MM.1S (cell line): Measurements from ENCODE around the gene SUCO.

Experiments
- DNase-seq: peaks from one replicate; pipeline ENCODE4 v3.0.0-alpha.2; 2015
- H2AFZ ChIP-seq: fragments of 300-600 bp; sonication (generic); 2 replicates; pipeline ENCODE4 v1.6.0; 2016; ENCODE audit warnings: antibody characterized with exemption, low read length
- H3F3A ChIP-seq: fragments of 300-600 bp; sonication (generic); 2 replicates; pipeline ENCODE4 v1.6.1; 2016; ENCODE audit warnings: mild to moderate bottlenecking, antibody characterized with exemption, low read length, moderate library complexity, mixed read lengths; ENCODE audit not compliant: insufficient read depth
- H3K27ac ChIP-seq: fragments of 300-600 bp; sonication (generic); 2 replicates; pipeline ENCODE4 v1.5.1; 2016; ENCODE audit warnings: mild to moderate bottlenecking, low read length
- H3K27me3 ChIP-seq: fragments of 300-600 bp; sonication (generic); replicated peaks from 2 replicates; pipeline ENCODE4 v1.6.0; 2016; ENCODE audit warnings: low read length; ENCODE audit not compliant: insufficient read depth
- H3K36me3 ChIP-seq: fragments of 300-600 bp; sonication (generic); replicated peaks from 2 replicates; pipeline ENCODE4 v1.6.1; 2016; ENCODE audit warnings: mild to moderate bottlenecking, low read length, mixed read lengths; ENCODE audit not compliant: insufficient read depth
- H3K4me1 ChIP-seq: fragments of 300-600 bp; sonication (generic); 2 replicates; pipeline ENCODE4 v1.6.1; 2016; ENCODE audit warnings: low read length, mixed read lengths
- H3K4me2 ChIP-seq: fragments of 300-600 bp; sonication (generic); 2 replicates; pipeline ENCODE4 v1.6.0; 2016; ENCODE audit warnings: low read depth, low read length
- H3K4me3 ChIP-seq: fragments of 300-600 bp; sonication (generic); 2 replicates; pipeline ENCODE4 v1.5.1; 2016; ENCODE audit warnings: low read length, mixed read lengths
- H3K79me2 ChIP-seq: fragments of 300-600 bp; sonication (generic); 2 replicates; pipeline ENCODE4 v1.6.1; 2016; ENCODE audit warnings: mixed run types, low read length, mixed read lengths
- H3K9ac ChIP-seq: fragments of 300-600 bp; sonication (generic); 2 replicates; pipeline ENCODE4 v1.6.1; 2016; ENCODE audit warnings: low read length, mixed read lengths
- H3K9me2 ChIP-seq: fragments of 300-600 bp; sonication (generic); replicated peaks from 2 replicates; pipeline ENCODE4 v1.6.1; 2016; ENCODE audit warnings: mild to moderate bottlenecking, low read length, mixed read lengths; ENCODE audit not compliant: insufficient read depth
- H3K9me3 ChIP-seq: fragments of 300-600 bp; sonication (generic); replicated peaks from 2 replicates; pipeline ENCODE4 v1.6.1; 2016; ENCODE audit warnings: mild to moderate bottlenecking, low read length, mixed read lengths; ENCODE audit not compliant: insufficient read depth
- H4K20me1 ChIP-seq: fragments of 300-600 bp; sonication (generic); 2 replicates; pipeline ENCODE4 v1.6.1; 2016; ENCODE audit warnings: mild to moderate bottlenecking, low read length, moderate library complexity, mixed read lengths; ENCODE audit not compliant: insufficient read depth
- EZH2 ChIP-seq: fragments of 300-600 bp; sonication (generic); optimal IDR thresholded peaks from 2 replicates; pipeline ENCODE3; 2017; ENCODE audit warnings: low read depth, mild to moderate bottlenecking, antibody characterized with exemption, low read length, mixed read lengths
- EZH2phosphoT487 ChIP-seq: fragments of 300-600 bp; sonication (generic); IDR thresholded peaks from 2 replicates; pipeline ENCODE4 v1.6.1; 2018; ENCODE audit warnings: antibody characterized with exemption, low read length
- TF ChIP-seq, protein P1 (sequence below): fragments of 300-600 bp; sonication (generic); IDR thresholded peaks from 2 replicates; pipeline ENCODE4 v1.5.1; 2016; ENCODE audit warnings: antibody characterized with exemption, low read length, mixed read lengths

The SUCO gene

DNA sequence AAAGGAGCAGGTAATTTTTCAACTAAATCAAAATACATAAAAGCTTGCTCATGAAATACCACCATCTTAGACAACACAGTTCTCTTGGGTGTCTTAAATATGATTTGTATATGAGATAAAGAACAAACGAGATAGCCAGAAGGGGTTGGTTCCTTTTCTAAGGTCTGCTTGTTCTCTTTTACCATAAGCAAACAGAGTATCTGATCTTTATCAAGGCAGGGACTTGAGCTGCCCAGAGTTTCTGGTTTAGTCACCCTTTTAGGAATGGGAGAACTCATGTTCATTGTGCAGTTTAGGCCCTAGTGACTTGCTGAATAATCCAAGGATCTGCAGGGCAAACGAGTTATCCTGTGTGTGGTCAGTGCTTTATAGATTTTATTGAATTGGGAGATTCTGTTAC is 3.0 kb upstream of the SUCO start:
- no peak overlapping the region for H3K9ac ChIP-seq
- H3K4me3 ChIP-seq: no peak overlapping the region
- H3K4me1 ChIP-seq: peaks cover 15% of the 10 kb centered on the region
- H3F3A ChIP-seq: peaks cover 16% of the 10 kb centered on the region; the same call in 1 of the 2 replicates
- H2AFZ ChIP-seq: no peak overlapping the region
- H3K36me3 ChIP-seq: no peaks in the 10 kb centered on the region
- DNase-seq: no peak
- H3K9me3 ChIP-seq: no peaks in the 10 kb centered on the region
- no peak for TF ChIP-seq EZH2
- no peak overlapping the region for H3K27ac ChIP-seq
- peaks cover 17% of the 10 kb centered on the region for H3K79me2 ChIP-seq
- no peaks in the 10 kb centered on the region for H3K9me2 ChIP-seq
- H3K4me2 ChIP-seq: no peak overlapping the region
- no peaks in the 10 kb centered on the region for H4K20me1 ChIP-seq
- H3K27me3 ChIP-seq: no peaks in the 10 kb centered on the region

DNA sequence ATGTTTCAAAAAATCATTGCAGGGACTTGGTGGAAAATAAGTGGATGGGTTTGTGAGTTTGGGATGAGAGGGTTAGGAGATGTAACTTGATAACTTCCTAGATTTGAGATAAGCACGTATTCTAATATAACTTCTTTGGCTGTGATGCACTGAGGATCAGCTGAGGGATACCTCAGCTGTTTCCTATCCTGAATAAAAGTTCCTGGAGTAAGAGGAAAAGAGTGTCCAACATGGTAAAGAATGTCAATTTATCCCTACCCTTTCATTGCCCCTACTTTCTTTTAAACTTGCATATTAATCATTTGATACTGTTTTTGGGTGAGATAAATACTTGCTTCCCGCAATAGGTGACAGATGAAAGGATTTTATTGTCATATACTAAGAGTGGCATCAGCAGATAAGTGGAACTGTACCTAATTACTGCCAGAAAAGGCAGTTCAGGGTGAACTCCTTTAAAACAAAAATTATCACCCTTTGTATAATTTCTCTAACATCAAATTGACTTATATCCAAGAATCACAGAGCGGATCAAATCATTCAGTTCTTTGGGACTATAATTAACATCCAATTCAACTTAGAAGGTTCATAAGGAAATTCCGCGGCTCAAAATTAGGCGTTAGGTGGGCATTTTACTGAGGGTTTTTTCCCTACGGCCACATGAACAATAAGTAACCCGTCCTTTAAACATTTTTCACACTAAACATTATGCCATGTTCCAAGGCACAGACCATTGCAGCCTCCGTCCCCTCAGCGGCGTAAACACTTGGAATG is 1.4 kb upstream of the SUCO start:
- H3K36me3 ChIP-seq: no peaks in the 10 kb centered on the region
- H3K9me2 ChIP-seq: no peaks in the 10 kb centered on the region
- H3F3A ChIP-seq: peaks cover 16% of the 10 kb centered on the region; the same call in 1 of the 2 replicates
- H3K27ac ChIP-seq: peak overlapping the region; percentile 95
- no peaks in the 10 kb centered on the region for H3K9me3 ChIP-seq
- peak overlapping the region; percentile 83 for H3K4me3 ChIP-seq
- H2AFZ ChIP-seq: peak overlapping the region; percentile 90
- H3K4me2 ChIP-seq: peak overlapping the region; percentile 72
- TF ChIP-seq EZH2 (no peak), EZH2phosphoT487 (no peak)
- TF ChIP-seq, protein P1, sequence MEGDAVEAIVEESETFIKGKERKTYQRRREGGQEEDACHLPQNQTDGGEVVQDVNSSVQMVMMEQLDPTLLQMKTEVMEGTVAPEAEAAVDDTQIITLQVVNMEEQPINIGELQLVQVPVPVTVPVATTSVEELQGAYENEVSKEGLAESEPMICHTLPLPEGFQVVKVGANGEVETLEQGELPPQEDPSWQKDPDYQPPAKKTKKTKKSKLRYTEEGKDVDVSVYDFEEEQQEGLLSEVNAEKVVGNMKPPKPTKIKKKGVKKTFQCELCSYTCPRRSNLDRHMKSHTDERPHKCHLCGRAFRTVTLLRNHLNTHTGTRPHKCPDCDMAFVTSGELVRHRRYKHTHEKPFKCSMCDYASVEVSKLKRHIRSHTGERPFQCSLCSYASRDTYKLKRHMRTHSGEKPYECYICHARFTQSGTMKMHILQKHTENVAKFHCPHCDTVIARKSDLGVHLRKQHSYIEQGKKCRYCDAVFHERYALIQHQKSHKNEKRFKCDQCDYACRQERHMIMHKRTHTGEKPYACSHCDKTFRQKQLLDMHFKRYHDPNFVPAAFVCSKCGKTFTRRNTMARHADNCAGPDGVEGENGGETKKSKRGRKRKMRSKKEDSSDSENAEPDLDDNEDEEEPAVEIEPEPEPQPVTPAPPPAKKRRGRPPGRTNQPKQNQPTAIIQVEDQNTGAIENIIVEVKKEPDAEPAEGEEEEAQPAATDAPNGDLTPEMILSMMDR: no peak
- H3K4me1 ChIP-seq: peaks cover 22% of the 10 kb centered on the region
- peaks cover 5% of the 10 kb centered on the region; the same call in 1 of the 2 replicates for H4K20me1 ChIP-seq
- H3K9ac ChIP-seq: peak overlapping the region; percentile 71
- H3K79me2 ChIP-seq: peaks cover 33% of the 10 kb centered on the region
- H3K27me3 ChIP-seq: no peaks in the 10 kb centered on the region
- no peak for DNase-seq

DNA sequence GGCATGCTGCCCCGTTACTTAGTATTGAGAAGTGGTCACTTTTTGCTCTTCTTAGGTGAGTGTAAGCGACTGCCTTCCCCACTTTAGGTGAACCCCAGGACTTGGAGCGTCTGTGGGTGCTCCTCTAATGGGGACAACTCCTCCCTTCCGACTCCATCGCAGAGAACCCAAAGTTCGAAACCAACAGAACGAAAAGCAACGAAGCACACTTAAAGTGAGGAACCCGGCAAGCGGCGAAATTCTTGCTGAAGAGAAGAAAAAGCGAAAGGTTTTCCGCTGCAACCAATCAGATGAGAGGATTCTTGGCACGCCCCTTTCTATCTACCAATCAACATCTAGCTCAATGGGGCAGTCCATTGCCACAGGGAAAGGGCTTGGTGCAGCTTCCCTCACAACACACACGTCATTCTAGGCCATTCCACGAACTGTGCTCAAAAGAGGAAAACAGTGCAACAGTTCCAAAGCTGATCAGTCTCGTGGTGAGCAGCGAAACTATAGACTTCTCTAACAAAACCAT is 709 bp upstream of the SUCO start:
- peak overlapping the region; percentile 95 for H3K27ac ChIP-seq
- H3K9ac ChIP-seq: peak overlapping the region; percentile 71
- DNase-seq: peak; percentile 99
- H3K27me3 ChIP-seq: no peaks in the 10 kb centered on the region
- peak overlapping the region; percentile 90 for H2AFZ ChIP-seq
- H3K4me2 ChIP-seq: peak overlapping the region; percentile 72
- no peaks in the 10 kb centered on the region for H3K9me3 ChIP-seq
- H3K79me2 ChIP-seq: peaks cover 40% of the 10 kb centered on the region
- peaks cover 5% of the 10 kb centered on the region; the same call in 1 of the 2 replicates for H4K20me1 ChIP-seq
- no peaks in the 10 kb centered on the region for H3K36me3 ChIP-seq
- H3K9me2 ChIP-seq: no peaks in the 10 kb centered on the region
- H3K4me1 ChIP-seq: peaks cover 22% of the 10 kb centered on the region
- H3F3A ChIP-seq: peaks cover 16% of the 10 kb centered on the region; the same call in 1 of the 2 replicates
- peak overlapping the region; percentile 83 for H3K4me3 ChIP-seq
- TF ChIP-seq EZH2: no peak
- TF ChIP-seq, protein P1: no peak
- no peak for TF ChIP-seq EZH2phosphoT487
